T-helper 17 cell (primary cell): ENCODE results near the gene IL1RAPL2. TPM values are rescaled to one million over a fixed set of nuclear protein-coding genes. Genes with fewer than 3 reads are reported as not detected.
"Not testable (repeated sequence)": the region's sequence is repeated elsewhere in the genome, so short reads cannot be mapped to it uniquely, and the experiment has no call there.

ENCODE experiments used
- ATAC-seq: fragments of 150-1000 bp; cut with Tn5 transposase; 2 replicates; pipeline ENCODE4 v1.10.0; 2021; ENCODE audit warnings: mild to moderate bottlenecking, moderate library complexity
- DNase-seq, 3 donors: peaks; one replicate each; pipeline versions ENCODE4 v3.0.0 to v3.0.0-alpha.2; 2020 to 2021
- H3K9me3 ChIP-seq: one replicate; pipeline ENCODE4 v1.7.0; 2013; ENCODE audit warnings: low read length, mild to moderate bottlenecking; ENCODE audit not compliant: control insufficient read depth, poor library complexity, severe bottlenecking
- H3K27ac Mint-ChIP-seq: one replicate; pipeline ENCODE4 v1.8.0; 2022; ENCODE audit warnings: mild to moderate bottlenecking, moderate library complexity, mixed read lengths
- H3K27me3 Mint-ChIP-seq: one replicate; pipeline ENCODE4 v1.8.0; 2022; ENCODE audit warnings: mixed read lengths
- H3K36me3 Mint-ChIP-seq: one replicate; pipeline ENCODE4 v1.8.0; 2022; ENCODE audit warnings: low read depth, mixed read lengths
- H3K4me1 Mint-ChIP-seq: one replicate; pipeline ENCODE4 v1.8.0; 2022; ENCODE audit warnings: mild to moderate bottlenecking, mixed read lengths
- H3K4me3 Mint-ChIP-seq: one replicate; pipeline ENCODE4 v1.8.0; 2022; ENCODE audit warnings: mild to moderate bottlenecking, moderate library complexity, mixed read lengths
- total RNA-seq, 4 donors: library from RNA in 2 of 4; stranded (reverse) in 2 of 4; gene quantifications; one replicate each; pipeline ENCODE4 v1.2.3 and lab custom pipeline; 2022 to 2026

IL1RAPL2 gene
- total RNA-seq, 2 donors from 2014 or later: not detected

DNA sequence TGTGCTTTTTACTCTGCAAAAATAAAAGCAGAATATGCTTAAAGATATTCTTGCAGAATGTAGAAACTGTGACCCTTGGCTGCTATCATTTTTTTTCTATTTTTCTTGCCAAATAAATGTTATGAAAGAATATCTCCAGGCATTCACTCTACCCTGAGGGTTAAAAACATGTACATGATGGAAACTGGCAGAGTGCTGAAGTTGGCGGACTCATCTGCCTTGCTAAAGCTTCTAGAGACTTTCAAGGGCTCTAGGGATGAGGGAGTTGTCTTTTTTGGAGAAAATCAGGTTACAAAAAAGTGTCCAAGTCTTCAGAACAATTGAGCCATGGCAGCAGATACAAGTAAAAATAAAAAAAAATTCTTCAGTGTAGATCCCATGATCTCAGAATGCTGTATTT lies 1215.8 kb downstream of the IL1RAPL2 start:
- no peaks in the 10 kb centered on the region for H3K9me3 ChIP-seq
- H3K4me1 Mint-ChIP-seq: no peaks in the 10 kb centered on the region
- no peak overlapping the region for H3K4me3 Mint-ChIP-seq
- no peak overlapping the region for H3K27ac Mint-ChIP-seq
- no peaks in the 10 kb centered on the region for H3K36me3 Mint-ChIP-seq
- no peak for DNase-seq
- ATAC-seq: no peak
- no peaks in the 10 kb centered on the region for H3K27me3 Mint-ChIP-seq

DNA sequence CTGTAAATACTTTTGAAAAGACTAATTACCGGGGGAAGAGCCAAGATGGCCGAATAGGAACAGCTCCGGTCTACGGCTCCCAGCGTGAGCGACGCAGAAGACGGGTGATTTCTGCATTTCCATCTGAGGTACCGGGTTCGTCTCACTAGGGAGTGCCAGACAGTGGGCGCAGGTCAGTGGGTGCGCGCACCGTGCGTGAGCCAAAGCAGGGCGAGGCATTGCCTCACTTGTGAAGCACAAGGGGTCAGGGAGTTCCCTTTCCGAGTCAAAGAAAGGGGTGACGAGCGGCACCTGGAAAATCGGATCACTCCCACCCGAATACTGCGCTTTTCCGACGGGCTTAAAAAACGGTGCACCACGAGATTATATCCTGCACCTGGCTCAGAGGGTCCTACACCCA lies 1230.9 kb downstream of the IL1RAPL2 start:
- not testable (repeated sequence) for H3K4me3 Mint-ChIP-seq, H3K36me3 Mint-ChIP-seq, H3K9me3 ChIP-seq, ATAC-seq, H3K27me3 Mint-ChIP-seq, H3K27ac Mint-ChIP-seq, DNase-seq, H3K4me1 Mint-ChIP-seq

DNA sequence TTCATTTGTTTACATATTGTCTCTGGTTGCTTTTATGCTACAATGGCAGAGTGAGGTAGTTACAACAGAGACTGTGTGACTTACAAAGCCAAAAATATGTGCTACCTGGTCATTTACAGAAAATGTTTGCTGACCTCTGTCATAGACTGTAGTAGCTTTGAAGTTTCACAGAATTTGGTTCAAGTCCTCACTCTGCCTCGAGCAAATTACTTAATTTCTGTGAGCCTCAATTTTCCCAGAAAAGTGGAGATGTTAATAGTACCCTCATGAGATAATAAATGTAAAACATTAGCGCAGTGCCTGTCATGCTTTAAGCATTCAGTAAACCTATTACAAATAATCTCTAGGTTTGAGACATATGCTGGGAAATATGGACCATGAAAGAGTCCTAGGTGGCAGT lies 1237.9 kb downstream of the IL1RAPL2 start:
- H3K4me1 Mint-ChIP-seq: no peaks in the 10 kb centered on the region
- H3K36me3 Mint-ChIP-seq: no peaks in the 10 kb centered on the region
- no peaks in the 10 kb centered on the region for H3K27me3 Mint-ChIP-seq
- DNase-seq: no peak
- H3K9me3 ChIP-seq: no peaks in the 10 kb centered on the region
- no peak for ATAC-seq
- H3K4me3 Mint-ChIP-seq: no peak overlapping the region
- H3K27ac Mint-ChIP-seq: no peak overlapping the region

DNA sequence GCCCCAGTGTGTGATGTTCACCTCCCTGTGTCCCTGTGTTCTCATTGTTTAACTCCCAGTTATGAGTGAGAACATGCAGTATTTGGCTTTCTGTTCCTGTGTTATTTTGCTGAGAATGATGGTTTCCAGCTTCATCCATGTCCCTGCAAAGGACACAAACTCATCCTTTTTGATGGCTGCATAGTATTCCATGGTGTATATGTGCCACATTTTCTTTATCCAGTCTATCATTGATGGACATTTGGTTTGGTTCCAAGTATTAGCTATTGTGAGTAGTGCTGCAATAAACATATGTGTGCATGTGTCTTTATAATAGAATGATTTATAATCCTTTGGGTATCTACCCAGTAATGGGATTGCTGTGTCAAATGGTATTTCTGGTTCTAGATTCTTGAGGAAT lies 1239.7 kb downstream of the IL1RAPL2 start:
- H3K27ac Mint-ChIP-seq, H3K4me3 Mint-ChIP-seq, ATAC-seq, DNase-seq, H3K4me1 Mint-ChIP-seq, H3K36me3 Mint-ChIP-seq, H3K9me3 ChIP-seq, H3K27me3 Mint-ChIP-seq: not testable (repeated sequence)

DNA sequence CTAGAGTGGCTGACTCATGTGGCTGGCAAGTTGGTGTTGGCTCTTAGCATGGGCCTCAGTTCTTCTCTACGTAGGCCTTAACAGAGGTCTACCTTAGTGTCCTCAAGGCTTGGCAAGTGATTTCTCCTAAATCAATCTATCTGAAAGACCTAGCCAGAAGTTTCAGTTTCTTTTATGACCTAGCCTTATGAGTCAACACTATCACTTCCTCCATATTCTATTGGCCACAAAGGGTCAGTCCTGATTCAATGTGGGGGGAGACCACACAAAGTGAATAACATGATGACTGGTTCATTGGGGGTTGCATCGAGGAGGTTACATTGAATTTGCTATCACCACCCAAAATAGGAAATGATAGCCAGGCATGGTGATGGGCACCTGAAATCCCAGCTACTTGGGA lies 1250.5 kb downstream of the IL1RAPL2 start:
- ATAC-seq (no peak), DNase-seq (no peak)
- H3K27me3 Mint-ChIP-seq: peaks cover 10% of the 10 kb centered on the region
- H3K4me3 Mint-ChIP-seq: no peak overlapping the region
- H3K9me3 ChIP-seq: no peaks in the 10 kb centered on the region
- no peaks in the 10 kb centered on the region for H3K4me1 Mint-ChIP-seq
- H3K27ac Mint-ChIP-seq: no peak overlapping the region
- no peaks in the 10 kb centered on the region for H3K36me3 Mint-ChIP-seq
